Ovary (tissue), 9 donors: ENCODE results near the gene FARP1. TPM values are rescaled to one million over a fixed set of nuclear protein-coding genes. Genes with fewer than 3 reads are reported as not detected.

ENCODE experiments used
- DNase-seq, 5 donors: peaks; one replicate each; pipeline ENCODE4 v3.0.0-alpha.2; 2019 to 2020
- H3K27ac ChIP-seq, 2 donors: fragments of 200-600 bp; one replicate each; pipeline versions ENCODE4 v1.5.1 to v1.8.0; 2019 to 2022
- H3K27me3 ChIP-seq: fragments of 200-600 bp; one replicate; pipeline ENCODE4 v1.8.0; 2022
- H3K36me3 ChIP-seq: fragments of 200-600 bp; sonication (generic); one replicate; pipeline ENCODE4 v1.5.1; 2019
- H3K4me1 ChIP-seq: one replicate; pipeline ENCODE4 v1.8.1; 2013; ENCODE audit warnings: mild to moderate bottlenecking, moderate library complexity; ENCODE audit not compliant: insufficient read depth
- H3K4me3 ChIP-seq: fragments of 200-600 bp; sonication (generic); one replicate; pipeline ENCODE4 v1.5.1; 2017
- H3K9me3 ChIP-seq, 2 donors: fragments of 200-600 bp in 1 of 2; sonication (generic) in 1 of 2; one replicate each; pipeline versions ENCODE4 v1.5.1 to v1.8.1; 2013 to 2019; ENCODE audit warnings: mild to moderate bottlenecking in 1 of 2, moderate library complexity in 1 of 2
- EP300 ChIP-seq: sonication (generic); formaldehyde crosslinking; IDR thresholded peaks from one replicate; pipeline ENCODE4 v1.6.1; 2017; ENCODE audit warnings: antibody characterized with exemption
- POLR2A ChIP-seq: fragments of 450-650 bp; IDR thresholded peaks from one replicate; pipeline ENCODE4 v1.6.1; 2017; ENCODE audit warnings: antibody characterized with exemption, mild to moderate bottlenecking, moderate library complexity
- WGBS, 3 donors: extraction: QIAGEN DNeasy Blood & Tissue Kit in 1 of 3; methylation state at CpG; one replicate each; pipeline versions ENCODE4 v1.1.5 to v1.1.7; 2013 to 2017; 5-methylcytosine and 5-hydroxymethylcytosine counted together
- intact Hi-C, 4 donors: fragments of 100-400 bp; cut with DNase I; formaldehyde crosslinking; loops; one replicate each; pipeline versions ENCODE4 v1.11.0 to v1.15.1; 2022 to 2023
- polyA plus RNA-seq, 2 donors: library from polyadenylated mRNA; stranded (reverse); fragments of 200-250 nt in 1 of 2; fragments of 350-450 nt in 1 of 2; fragmentation: Illumina TruSeq in 1 of 2; extraction: RNeasy Lipid Tissue Mini Kit (QIAGEN cat#74804) in 1 of 2; gene quantifications; one replicate each; pipeline ENCODE4 v1.2.3, GENCODE V29; 2013 to 2014
- total RNA-seq, 7 donors: library from RNA; depleted of rRNA in 2 of 7; stranded (reverse); fragments of >200 nt in 2 of 7; fragmentation: NEBNext Ultra II Directional in 3 of 7; extraction: Animal tissue kit (Norgen Biotek cat#: 25700) in 3 of 7; gene quantifications; one replicate each; pipeline versions ENCODE4 v1.1.0 to v1.2.4, GENCODE V29; 2016 to 2023
- TF ChIP-seq, protein P1 (sequence below), 3 donors: fragments of 450-650 bp in 2 of 3; fragments of 200-600 bp in 1 of 3; IDR thresholded peaks; one replicate each; pipeline versions ENCODE4 v1.5.1 to v1.8.0; 2016 to 2022; ENCODE audit warnings: antibody characterized with exemption in 3 of 3, mild to moderate bottlenecking in 1 of 3
- donor health status: DM: no; HTN: no; CAD: no; lungs with moderate emphysema.
- donor health status: DM: no; HTN: no; CAD: no.
- donor health status: Bipolar disorder and iron deficiency.
- donor health status: DM: yes; HTN: yes; CAD: no.
- donor health status: DM: no; HTN: no; CAD: no.
- donor health status: DM: yes; HTN: yes; CAD: no.

FARP1 gene
- total and polyA plus RNA-seq, 9 donors, result 10.2 to 90.1 (median 35.6) TPM

DNA sequence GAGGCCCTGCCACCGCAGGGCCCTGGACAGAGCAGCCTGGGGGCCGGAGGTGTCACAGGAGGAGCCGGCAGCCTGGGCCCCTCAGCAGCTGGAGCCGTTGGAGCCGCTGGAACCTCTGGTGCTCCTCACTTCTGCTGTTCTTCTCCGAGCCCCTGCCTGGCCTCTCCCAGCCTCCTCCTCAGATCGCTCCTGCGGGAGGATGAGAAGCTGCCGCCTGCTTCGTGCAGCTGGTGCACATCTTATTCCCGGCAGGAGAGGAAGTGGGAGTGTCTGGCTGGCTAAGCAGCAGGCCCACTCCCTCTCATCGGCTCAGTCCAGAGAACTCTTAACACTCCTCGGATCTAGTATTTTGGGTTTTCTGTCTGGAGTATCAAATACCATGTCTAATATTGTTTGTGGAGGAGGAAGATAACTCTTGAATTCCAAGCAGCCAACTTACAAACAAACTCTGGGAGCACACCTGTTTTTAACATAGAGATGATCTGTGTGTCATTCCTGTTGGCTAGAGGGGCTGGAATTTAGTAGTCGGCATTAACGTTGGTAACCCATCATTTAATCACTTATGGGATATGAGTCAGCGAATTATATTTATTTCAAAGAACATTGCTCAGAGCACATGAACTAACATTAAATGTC lies 71.2 kb downstream of the FARP1 start:
- no peaks in the 10 kb centered on the region for H3K36me3 ChIP-seq
- peak overlapping the region in 1 of 2 donors; percentile 38 for H3K27ac ChIP-seq
- intact Hi-C loops, result no loop called here
- H3K27me3 ChIP-seq, result no peaks in the 10 kb centered on the region
- H3K4me3 ChIP-seq, result no peak overlapping the region
- DNase-seq, result peak; percentile 42 to 73 (median 56)
- TF ChIP-seq POLR2A (no peak), EP300 (no peak)
- TF ChIP-seq, protein P1, sequence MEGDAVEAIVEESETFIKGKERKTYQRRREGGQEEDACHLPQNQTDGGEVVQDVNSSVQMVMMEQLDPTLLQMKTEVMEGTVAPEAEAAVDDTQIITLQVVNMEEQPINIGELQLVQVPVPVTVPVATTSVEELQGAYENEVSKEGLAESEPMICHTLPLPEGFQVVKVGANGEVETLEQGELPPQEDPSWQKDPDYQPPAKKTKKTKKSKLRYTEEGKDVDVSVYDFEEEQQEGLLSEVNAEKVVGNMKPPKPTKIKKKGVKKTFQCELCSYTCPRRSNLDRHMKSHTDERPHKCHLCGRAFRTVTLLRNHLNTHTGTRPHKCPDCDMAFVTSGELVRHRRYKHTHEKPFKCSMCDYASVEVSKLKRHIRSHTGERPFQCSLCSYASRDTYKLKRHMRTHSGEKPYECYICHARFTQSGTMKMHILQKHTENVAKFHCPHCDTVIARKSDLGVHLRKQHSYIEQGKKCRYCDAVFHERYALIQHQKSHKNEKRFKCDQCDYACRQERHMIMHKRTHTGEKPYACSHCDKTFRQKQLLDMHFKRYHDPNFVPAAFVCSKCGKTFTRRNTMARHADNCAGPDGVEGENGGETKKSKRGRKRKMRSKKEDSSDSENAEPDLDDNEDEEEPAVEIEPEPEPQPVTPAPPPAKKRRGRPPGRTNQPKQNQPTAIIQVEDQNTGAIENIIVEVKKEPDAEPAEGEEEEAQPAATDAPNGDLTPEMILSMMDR (IDR thresholded peaks at IDR 0.05), result no peak
- H3K9me3 ChIP-seq, result no peaks in the 10 kb centered on the region
- H3K4me1 ChIP-seq, result peaks cover 4% of the 10 kb centered on the region
- 1 to 12% (median 11%) methylated on average over 15 to 16 of the region's 16 CpGs for WGBS, 3 donors

DNA sequence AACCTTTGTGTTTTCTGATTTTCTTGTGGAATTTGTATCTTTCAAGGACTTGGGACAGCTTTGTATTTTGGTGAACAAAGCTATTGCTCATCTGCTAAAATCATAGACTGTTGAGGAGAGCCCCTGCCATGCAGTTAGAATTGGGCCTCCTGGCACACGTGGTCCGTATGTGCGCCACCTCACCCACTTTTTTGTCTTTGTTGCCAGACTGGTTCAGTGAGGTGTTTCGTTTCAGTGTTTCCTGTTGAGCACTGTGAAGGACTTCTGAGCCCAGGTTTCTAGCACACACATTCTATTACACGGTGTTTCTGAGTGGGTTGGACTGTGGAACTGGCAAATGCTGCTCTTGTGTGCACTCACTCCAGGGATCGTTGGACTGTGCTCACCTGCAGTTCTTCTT lies 71.8 kb downstream of the FARP1 start:
- TF ChIP-seq EP300, result no peak
- TF ChIP-seq, protein P1 (IDR thresholded peaks at IDR 0.05), result no peak
- no peak for TF ChIP-seq POLR2A
- WGBS, 3 donors, result 48 to 70% (median 52%) methylated on average over 6 of the region's 6 CpGs
- H3K27ac ChIP-seq, result no peak overlapping the region
- intact Hi-C loops, result no loop called here
- H3K9me3 ChIP-seq, result no peaks in the 10 kb centered on the region
- no peaks in the 10 kb centered on the region for H3K36me3 ChIP-seq
- peaks cover 4% of the 10 kb centered on the region for H3K4me1 ChIP-seq
- no peak overlapping the region for H3K4me3 ChIP-seq
- no peaks in the 10 kb centered on the region for H3K27me3 ChIP-seq
- no peak for DNase-seq

DNA sequence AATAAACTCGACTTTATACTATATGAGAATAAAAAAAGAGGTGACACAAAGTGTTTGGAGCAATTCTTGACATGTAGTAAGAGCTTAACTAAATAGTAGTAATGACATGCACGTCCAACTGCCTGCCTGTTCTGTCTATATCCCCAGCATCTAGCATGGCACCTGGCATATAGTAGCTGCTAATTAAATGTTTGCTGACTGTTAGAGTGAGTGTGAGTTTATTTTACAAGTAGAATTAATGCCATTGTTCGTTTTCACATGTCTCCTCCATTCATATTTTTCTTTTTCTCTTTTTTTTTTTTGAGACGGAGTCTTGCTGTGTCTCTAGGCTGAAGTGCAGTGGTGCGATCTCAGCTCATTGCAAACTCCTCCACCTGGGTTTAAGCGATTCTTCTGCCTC lies 72.6 kb downstream of the FARP1 start:
- Histone ChIP-seq H3K36me3 (no peaks in the 10 kb centered on the region), H3K9me3 (no peaks in the 10 kb centered on the region), H3K4me1 (peaks cover 7% of the 10 kb centered on the region), H3K4me3 (no peak overlapping the region), H3K27ac (no peak overlapping the region), H3K27me3 (no peaks in the 10 kb centered on the region)
- DNase-seq, result no peak
- TF ChIP-seq, protein P1 (IDR thresholded peaks at IDR 0.05), result no peak
- no peak for TF ChIP-seq POLR2A
- no peak for TF ChIP-seq EP300
- WGBS, 3 donors, result 90 to 95% (median 92%) methylated on average over 6 of the region's 6 CpGs
- intact Hi-C loops, result no loop called here

DNA sequence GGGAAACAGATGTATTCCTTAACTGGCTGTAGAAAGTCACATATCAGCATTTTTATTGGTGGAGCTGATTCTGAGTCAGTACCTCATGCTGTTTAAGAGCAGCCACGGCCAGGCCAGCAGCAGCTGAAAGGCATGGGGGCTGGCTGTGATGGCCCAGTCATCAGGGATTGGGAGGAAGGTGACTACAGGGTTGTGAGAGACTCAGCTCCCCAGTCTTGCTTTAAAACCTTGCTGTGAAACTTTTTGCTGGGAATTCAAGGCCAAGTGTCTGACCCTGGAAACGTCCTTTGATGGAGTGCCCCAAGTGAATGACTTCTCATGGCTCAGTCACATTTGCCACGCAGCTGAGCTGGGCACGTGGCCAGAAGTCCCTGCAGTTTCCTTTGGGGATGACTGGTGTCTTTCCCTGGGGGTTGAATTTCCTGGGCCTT lies 73.3 kb downstream of the FARP1 start:
- H3K4me1 ChIP-seq, result peaks cover 7% of the 10 kb centered on the region
- WGBS, 3 donors, result 28 to 52% (median 48%) methylated on average over 4 of the region's 4 CpGs
- no peak for TF ChIP-seq EP300
- TF ChIP-seq, protein P1 (IDR thresholded peaks at IDR 0.05), result no peak
- TF ChIP-seq POLR2A, result no peak

More for the DNA sequence above, 73.3 kb downstream of the FARP1 start:
- Histone ChIP-seq H3K9me3 (no peaks in the 10 kb centered on the region), H3K27me3 (no peaks in the 10 kb centered on the region), H3K36me3 (no peaks in the 10 kb centered on the region), H3K4me3 (no peak overlapping the region), H3K27ac (no peak overlapping the region)
- peak in 3 of 5 donors; percentile 28 to 55 (median 34) for DNase-seq
- intact Hi-C loops, result no loop called here
